VCaP (cell line): ENCODE data around the gene SSU72.

Experiments used
- H3K27ac ChIP-seq: fragments of 450-650 bp; 2 replicates; pipeline ENCODE4 v1.5.1; 2017
- CTCF ChIP-seq: fragments of 450-650 bp; conservative IDR thresholded peaks from 2 replicates; pipeline ENCODE4 v1.5.1; 2017; ENCODE audit warnings: mild to moderate bottlenecking, moderate library complexity

Gene SSU72

GRCh38 chr1:1609822-1610485 lies 35.3 kb upstream of the SSU72 start:
- no peak for TF ChIP-seq CTCF
- H3K27ac ChIP-seq, result peak overlapping the region; percentile 45; the same call in 1 of the 2 replicates

GRCh38 chr1:1606232-1606631 lies 31.6 kb upstream of the SSU72 start:
- no peak for TF ChIP-seq CTCF
- no peak overlapping the region for H3K27ac ChIP-seq

- no peak overlapping the region for H3K27ac ChIP-seq
- TF ChIP-seq CTCF, result no peak
Observed at GRCh38 chr1:1605724-1606123, 31.1 kb upstream of the SSU72 start.

- H3K27ac ChIP-seq, result no peak overlapping the region
- TF ChIP-seq CTCF, result no peak
Observed at GRCh38 chr1:1605034-1605591, 30.4 kb upstream of the SSU72 start.

- no peak for TF ChIP-seq CTCF
- no peak overlapping the region for H3K27ac ChIP-seq
Observed at GRCh38 chr1:1604374-1605033, 29.8 kb upstream of the SSU72 start.

- TF ChIP-seq CTCF, result no peak
- no peak overlapping the region for H3K27ac ChIP-seq
Observed at GRCh38 chr1:1603671-1604373, 29.2 kb upstream of the SSU72 start.

- TF ChIP-seq CTCF, result no peak
- no peak overlapping the region for H3K27ac ChIP-seq
Observed at GRCh38 chr1:1602968-1603506, 28.4 kb upstream of the SSU72 start.
